HEK293 (cell line): ENCODE results near the gene TRAP1.
A peak's percentile ranks its signal among the peaks of the same experiment; 100 is the strongest.

Source experiments
- CTCF ChIA-PET: fragments of 350-600 bp; formaldehyde crosslinking; extraction: SDS; loops from one replicate; lab custom pipeline; 2021; ENCODE audit warnings: antibody characterized with exemption; lab: Yijun Ruan, JAX
- POLR2A ChIA-PET: fragments of 300-600 bp; formaldehyde crosslinking; extraction: SDS; loops from one replicate; lab custom pipeline; 2020; ENCODE audit warnings: antibody characterized with exemption, inconsistent platforms; lab: Yijun Ruan, JAX
- H3K27ac ChIP-seq: fragments of 200-500 bp; sonication (Bioruptor generic); 2 replicates; pipeline ENCODE4 v1.5.1; 2014; ENCODE audit warnings: low read depth, low read length, control low read depth, inconsistent platforms; ENCODE audit errors: extremely low read depth
- H3K36me3 ChIP-seq, 2 experiments: fragments of 200-500 bp in 1 of 2; sonication (Bioruptor generic) in 1 of 2; 1 replicate in 1 of 2; 2 replicates in 1 of 2; pipeline ENCODE4 v1.5.1; 2014 to 2017; ENCODE audit warnings: inconsistent platforms in 2 of 2, low read length in 2 of 2; ENCODE audit not compliant: control insufficient read depth in 2 of 2, insufficient read depth in 1 of 2
- H3K4me1 ChIP-seq: fragments of 200-500 bp; sonication (Bioruptor generic); 2 replicates; pipeline ENCODE4 v1.5.1; 2014; ENCODE audit warnings: mild to moderate bottlenecking, low read length, inconsistent platforms; ENCODE audit not compliant: control insufficient read depth, insufficient read depth
- H3K4me3 ChIP-seq: 2 replicates; pipeline ENCODE4 v1.5.1; 2011; ENCODE audit warnings: low read depth, mild to moderate bottlenecking, control low read depth, low read length, moderate library complexity
- H3K9me3 ChIP-seq: fragments of 200-500 bp; sonication (Bioruptor generic); 2 replicates; pipeline ENCODE4 v1.5.1; 2014; ENCODE audit warnings: low read depth, low read length, inconsistent platforms; ENCODE audit not compliant: control insufficient read depth, insufficient read depth
- GFI1B ChIP-seq: fragments of 450-650 bp; formaldehyde crosslinking; IDR thresholded peaks from 2 replicates; pipeline ENCODE4 v1.5.1; 2016; ENCODE audit warnings: missing biosample characterization, missing genetic modification characterization
- KLF1 ChIP-seq: fragments of 450-650 bp; formaldehyde crosslinking; IDR thresholded peaks from 2 replicates; pipeline ENCODE4 v1.5.1; 2016; ENCODE audit warnings: missing biosample characterization, missing genetic modification characterization
- KLF9 ChIP-seq: fragments of 450-650 bp; formaldehyde crosslinking; IDR thresholded peaks from 2 replicates; pipeline ENCODE4 v1.5.1; 2016; ENCODE audit warnings: missing biosample characterization, missing genetic modification characterization, low read depth
- ZBTB17 ChIP-seq: fragments of 450-650 bp; formaldehyde crosslinking; IDR thresholded peaks from 2 replicates; pipeline ENCODE4 v1.5.1; 2016; ENCODE audit warnings: missing biosample characterization, missing genetic modification characterization
- ZIC2 ChIP-seq: fragments of 450-650 bp; formaldehyde crosslinking; IDR thresholded peaks from 2 replicates; pipeline ENCODE4 v1.5.1; 2016; ENCODE audit warnings: missing biosample characterization, missing genetic modification characterization
- ZNF174 ChIP-seq: fragments of 450-650 bp; formaldehyde crosslinking; IDR thresholded peaks from 2 replicates; pipeline ENCODE4 v1.5.0; 2017; ENCODE audit warnings: missing biosample characterization, mild to moderate bottlenecking, missing genetic modification characterization
- ZNF202 ChIP-seq: fragments of 450-650 bp; formaldehyde crosslinking; IDR thresholded peaks from 2 replicates; pipeline ENCODE4 v1.5.1; 2016; ENCODE audit warnings: missing biosample characterization, missing genetic modification characterization, borderline replicate concordance
- ZNF600 ChIP-seq: fragments of 450-650 bp; formaldehyde crosslinking; IDR thresholded peaks from 2 replicates; pipeline ENCODE4 v1.5.1; 2016; ENCODE audit warnings: missing biosample characterization, missing genetic modification characterization
- ZNF785 ChIP-seq: fragments of 450-650 bp; formaldehyde crosslinking; IDR thresholded peaks from 2 replicates; pipeline ENCODE4 v1.5.1; 2016; ENCODE audit warnings: missing biosample characterization, missing genetic modification characterization
- TF ChIP-seq, protein P1 (sequence below): fragments of 450-650 bp; formaldehyde crosslinking; IDR thresholded peaks from 2 replicates; pipeline ENCODE4 v1.5.1; 2017; ENCODE audit warnings: missing biosample characterization, mild to moderate bottlenecking, missing genetic modification characterization, moderate library complexity
- TF ChIP-seq, protein P2 (sequence below): fragments of 450-650 bp; formaldehyde crosslinking; IDR thresholded peaks from 2 replicates; pipeline ENCODE4 v1.5.1; 2016; ENCODE audit warnings: missing biosample characterization, missing genetic modification characterization
- TF ChIP-seq, protein P3 (sequence below): fragments of 450-650 bp; formaldehyde crosslinking; IDR thresholded peaks from 2 replicates; pipeline ENCODE4 v1.5.1; 2016; ENCODE audit warnings: missing biosample characterization, missing genetic modification characterization
- TF ChIP-seq, protein P4 (sequence below): fragments of 450-650 bp; formaldehyde crosslinking; IDR thresholded peaks from 2 replicates; pipeline ENCODE4 v1.5.1; 2017; ENCODE audit warnings: missing biosample characterization, missing genetic modification characterization
- TF ChIP-seq, protein P5 (sequence below): fragments of 450-650 bp; formaldehyde crosslinking; IDR thresholded peaks from 2 replicates; pipeline ENCODE4 v1.5.1; 2016; ENCODE audit warnings: missing biosample characterization, missing genetic modification characterization
- TF ChIP-seq, protein P6 (sequence below): fragments of 450-650 bp; formaldehyde crosslinking; IDR thresholded peaks from 2 replicates; pipeline ENCODE4 v1.5.1; 2017; ENCODE audit warnings: missing biosample characterization, missing genetic modification characterization

Gene TRAP1

DNA sequence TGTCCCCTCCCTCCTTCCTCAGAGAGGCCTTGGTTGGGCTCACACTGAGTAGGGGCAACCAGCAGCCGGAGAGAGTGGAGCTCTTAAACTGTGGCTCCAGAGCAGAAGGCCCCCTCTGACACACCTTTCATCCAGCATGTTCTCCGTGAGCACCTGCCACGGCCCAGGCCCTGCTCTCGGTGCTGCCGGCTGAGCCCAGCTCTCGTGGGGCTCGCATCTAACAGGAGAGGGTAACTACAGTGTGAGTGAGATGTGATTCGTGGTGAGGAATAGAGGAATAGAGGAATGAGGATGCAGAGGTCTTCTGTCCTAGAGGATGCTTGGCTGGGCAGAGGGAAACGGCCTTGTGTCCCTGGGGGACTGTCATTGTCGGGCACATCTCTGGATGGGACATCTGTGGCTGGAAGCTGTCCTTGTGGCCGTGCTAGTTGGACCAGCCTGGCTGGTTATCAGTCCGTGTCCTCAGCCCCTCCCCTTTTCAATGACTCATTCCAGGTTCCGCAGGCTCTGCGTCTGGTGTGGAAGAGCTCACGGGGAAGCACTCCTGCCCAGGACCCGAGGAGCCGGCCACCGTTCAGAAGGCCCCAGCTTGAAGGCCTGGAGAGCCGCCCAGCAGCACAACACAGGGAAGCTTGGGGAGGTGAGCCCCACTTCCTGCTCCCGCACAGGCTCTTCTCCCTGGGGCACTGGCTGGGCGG is 74.8 kb downstream of the TRAP1 start:
- ChIA-PET CTCF (interaction anchor here (1.0 kb wide), 1 partner anchor 16 kb away, joined by 6 read pairs; no protein-coding TSS in a partner anchor), POLR2A (interaction anchor here (1.4 kb wide), 1 partner anchor 185 kb away, joined by 3 read pairs; no protein-coding TSS in a partner anchor)
- no peak overlapping the region for H3K4me3 ChIP-seq
- H3K36me3 ChIP-seq = peaks cover 0 to 10% of the 10 kb centered on the region in 2 experiments; a peak in 2 of 3 replicates
- no peaks in the 10 kb centered on the region for H3K9me3 ChIP-seq
- H3K27ac ChIP-seq = no peak overlapping the region
- TF ChIP-seq ZIC2 (tag by site-specific recombination) (peak; percentile 77), ZBTB17 (0 out of 2 replicates have a peak, but pooled peaks have one; percentile 26), ZNF174 (tag by site-specific recombination) (no peak), ZNF600 (tag by site-specific recombination) (peak; percentile 96), GFI1B (tag by site-specific recombination) (no peak), KLF9 (peak; percentile 26; the same call in 1 of the 2 replicates)
- TF ChIP-seq, protein P1, sequence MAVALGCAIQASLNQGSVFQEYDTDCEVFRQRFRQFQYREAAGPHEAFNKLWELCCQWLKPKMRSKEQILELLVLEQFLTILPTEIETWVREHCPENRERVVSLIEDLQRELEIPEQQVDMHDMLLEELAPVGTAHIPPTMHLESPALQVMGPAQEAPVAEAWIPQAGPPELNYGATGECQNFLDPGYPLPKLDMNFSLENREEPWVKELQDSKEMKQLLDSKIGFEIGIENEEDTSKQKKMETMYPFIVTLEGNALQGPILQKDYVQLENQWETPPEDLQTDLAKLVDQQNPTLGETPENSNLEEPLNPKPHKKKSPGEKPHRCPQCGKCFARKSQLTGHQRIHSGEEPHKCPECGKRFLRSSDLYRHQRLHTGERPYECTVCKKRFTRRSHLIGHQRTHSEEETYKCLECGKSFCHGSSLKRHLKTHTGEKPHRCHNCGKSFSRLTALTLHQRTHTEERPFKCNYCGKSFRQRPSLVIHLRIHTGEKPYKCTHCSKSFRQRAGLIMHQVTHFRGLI (tag by site-specific recombination) = peak; percentile 23; the same call in 1 of the 2 replicates
- TF ChIP-seq, protein P2, sequence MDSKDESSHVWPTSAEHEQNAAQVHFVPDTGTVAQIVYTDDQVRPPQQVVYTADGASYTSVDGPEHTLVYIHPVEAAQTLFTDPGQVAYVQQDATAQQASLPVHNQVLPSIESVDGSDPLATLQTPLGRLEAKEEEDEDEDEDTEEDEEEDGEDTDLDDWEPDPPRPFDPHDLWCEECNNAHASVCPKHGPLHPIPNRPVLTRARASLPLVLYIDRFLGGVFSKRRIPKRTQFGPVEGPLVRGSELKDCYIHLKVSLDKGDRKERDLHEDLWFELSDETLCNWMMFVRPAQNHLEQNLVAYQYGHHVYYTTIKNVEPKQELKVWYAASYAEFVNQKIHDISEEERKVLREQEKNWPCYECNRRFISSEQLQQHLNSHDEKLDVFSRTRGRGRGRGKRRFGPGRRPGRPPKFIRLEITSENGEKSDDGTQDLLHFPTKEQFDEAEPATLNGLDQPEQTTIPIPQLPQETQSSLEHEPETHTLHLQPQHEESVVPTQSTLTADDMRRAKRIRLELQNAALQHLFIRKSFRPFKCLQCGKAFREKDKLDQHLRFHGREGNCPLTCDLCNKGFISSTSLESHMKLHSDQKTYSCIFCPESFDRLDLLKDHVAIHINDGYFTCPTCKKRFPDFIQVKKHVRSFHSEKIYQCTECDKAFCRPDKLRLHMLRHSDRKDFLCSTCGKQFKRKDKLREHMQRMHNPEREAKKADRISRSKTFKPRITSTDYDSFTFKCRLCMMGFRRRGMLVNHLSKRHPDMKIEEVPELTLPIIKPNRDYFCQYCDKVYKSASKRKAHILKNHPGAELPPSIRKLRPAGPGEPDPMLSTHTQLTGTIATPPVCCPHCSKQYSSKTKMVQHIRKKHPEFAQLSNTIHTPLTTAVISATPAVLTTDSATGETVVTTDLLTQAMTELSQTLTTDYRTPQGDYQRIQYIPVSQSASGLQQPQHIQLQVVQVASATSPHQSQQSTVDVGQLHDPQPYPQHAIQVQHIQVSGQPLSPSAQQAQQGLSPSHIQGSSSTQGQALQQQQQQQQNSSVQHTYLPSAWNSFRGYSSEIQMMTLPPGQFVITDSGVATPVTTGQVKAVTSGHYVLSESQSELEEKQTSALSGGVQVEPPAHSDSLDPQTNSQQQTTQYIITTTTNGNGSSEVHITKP = peak; percentile 76
- H3K4me1 ChIP-seq = peaks cover 13% of the 10 kb centered on the region

DNA sequence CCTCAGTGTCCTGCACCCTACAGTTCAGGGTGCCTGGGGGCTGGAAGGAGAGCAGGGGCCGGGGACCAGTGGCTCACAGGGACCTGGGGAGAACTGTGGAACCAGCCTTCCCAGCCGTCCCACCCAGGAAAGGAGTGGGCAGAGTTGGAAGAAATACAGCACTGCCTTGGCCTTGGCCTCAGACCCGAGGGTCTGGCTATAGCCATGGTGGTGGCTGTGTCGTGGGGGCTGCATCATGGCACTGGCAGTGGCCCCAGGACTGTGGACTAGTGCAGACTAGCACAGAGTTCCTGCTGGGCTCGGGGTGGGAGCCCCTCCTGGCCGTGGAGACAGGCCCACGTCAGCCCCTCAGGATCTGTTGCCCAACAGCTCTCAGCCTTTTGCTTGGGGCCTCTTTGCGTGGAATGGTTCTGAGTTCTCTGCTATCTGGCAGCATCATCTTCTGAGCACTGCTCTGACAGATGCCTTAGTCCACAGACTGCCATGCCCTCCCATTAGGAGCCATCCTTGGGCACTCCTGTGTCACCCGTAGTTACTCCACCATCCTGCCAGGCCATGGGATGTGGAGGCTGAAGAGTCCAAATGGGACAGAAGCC is 75.4 kb downstream of the TRAP1 start:
- Histone ChIP-seq H3K27ac (no peak overlapping the region), H3K36me3 (peaks cover 0 to 10% of the 10 kb centered on the region in 2 experiments; a peak in 2 of 3 replicates), H3K4me1 (peaks cover 13% of the 10 kb centered on the region), H3K9me3 (no peaks in the 10 kb centered on the region), H3K4me3 (no peak overlapping the region)
- CTCF ChIA-PET = interaction anchor here (0.5 kb wide), 1 partner anchor 265 kb away, joined by 3 read pairs; no protein-coding TSS in a partner anchor
- POLR2A ChIA-PET = no interaction called here
- TF ChIP-seq, protein P3, sequence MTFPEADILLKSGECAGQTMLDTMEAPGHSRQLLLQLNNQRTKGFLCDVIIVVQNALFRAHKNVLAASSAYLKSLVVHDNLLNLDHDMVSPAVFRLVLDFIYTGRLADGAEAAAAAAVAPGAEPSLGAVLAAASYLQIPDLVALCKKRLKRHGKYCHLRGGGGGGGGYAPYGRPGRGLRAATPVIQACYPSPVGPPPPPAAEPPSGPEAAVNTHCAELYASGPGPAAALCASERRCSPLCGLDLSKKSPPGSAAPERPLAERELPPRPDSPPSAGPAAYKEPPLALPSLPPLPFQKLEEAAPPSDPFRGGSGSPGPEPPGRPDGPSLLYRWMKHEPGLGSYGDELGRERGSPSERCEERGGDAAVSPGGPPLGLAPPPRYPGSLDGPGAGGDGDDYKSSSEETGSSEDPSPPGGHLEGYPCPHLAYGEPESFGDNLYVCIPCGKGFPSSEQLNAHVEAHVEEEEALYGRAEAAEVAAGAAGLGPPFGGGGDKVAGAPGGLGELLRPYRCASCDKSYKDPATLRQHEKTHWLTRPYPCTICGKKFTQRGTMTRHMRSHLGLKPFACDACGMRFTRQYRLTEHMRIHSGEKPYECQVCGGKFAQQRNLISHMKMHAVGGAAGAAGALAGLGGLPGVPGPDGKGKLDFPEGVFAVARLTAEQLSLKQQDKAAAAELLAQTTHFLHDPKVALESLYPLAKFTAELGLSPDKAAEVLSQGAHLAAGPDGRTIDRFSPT = no peak
- TF ChIP-seq, protein P4, sequence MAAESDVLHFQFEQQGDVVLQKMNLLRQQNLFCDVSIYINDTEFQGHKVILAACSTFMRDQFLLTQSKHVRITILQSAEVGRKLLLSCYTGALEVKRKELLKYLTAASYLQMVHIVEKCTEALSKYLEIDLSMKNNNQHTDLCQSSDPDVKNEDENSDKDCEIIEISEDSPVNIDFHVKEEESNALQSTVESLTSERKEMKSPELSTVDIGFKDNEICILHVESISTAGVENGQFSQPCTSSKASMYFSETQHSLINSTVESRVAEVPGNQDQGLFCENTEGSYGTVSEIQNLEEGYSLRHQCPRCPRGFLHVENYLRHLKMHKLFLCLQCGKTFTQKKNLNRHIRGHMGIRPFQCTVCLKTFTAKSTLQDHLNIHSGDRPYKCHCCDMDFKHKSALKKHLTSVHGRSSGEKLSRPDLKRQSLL (tag by site-specific recombination) = no peak
- TF ChIP-seq ZNF202 (tag by site-specific recombination) (no peak), ZNF785 (tag by site-specific recombination) (no peak), KLF1 (tag by site-specific recombination) (0 out of 2 replicates have a peak, but pooled peaks have one; percentile 2)
- TF ChIP-seq, protein P5, sequence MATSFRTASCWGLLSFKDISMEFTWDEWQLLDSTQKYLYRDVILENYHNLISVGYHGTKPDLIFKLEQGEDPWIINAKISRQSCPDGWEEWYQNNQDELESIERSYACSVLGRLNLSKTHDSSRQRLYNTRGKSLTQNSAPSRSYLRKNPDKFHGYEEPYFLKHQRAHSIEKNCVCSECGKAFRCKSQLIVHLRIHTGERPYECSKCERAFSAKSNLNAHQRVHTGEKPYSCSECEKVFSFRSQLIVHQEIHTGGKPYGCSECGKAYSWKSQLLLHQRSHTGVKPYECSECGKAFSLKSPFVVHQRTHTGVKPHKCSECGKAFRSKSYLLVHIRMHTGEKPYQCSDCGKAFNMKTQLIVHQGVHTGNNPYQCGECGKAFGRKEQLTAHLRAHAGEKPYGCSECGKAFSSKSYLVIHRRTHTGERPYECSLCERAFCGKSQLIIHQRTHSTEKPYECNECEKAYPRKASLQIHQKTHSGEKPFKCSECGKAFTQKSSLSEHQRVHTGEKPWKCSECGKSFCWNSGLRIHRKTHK (tag by site-specific recombination) = no peak
- TF ChIP-seq, protein P6, sequence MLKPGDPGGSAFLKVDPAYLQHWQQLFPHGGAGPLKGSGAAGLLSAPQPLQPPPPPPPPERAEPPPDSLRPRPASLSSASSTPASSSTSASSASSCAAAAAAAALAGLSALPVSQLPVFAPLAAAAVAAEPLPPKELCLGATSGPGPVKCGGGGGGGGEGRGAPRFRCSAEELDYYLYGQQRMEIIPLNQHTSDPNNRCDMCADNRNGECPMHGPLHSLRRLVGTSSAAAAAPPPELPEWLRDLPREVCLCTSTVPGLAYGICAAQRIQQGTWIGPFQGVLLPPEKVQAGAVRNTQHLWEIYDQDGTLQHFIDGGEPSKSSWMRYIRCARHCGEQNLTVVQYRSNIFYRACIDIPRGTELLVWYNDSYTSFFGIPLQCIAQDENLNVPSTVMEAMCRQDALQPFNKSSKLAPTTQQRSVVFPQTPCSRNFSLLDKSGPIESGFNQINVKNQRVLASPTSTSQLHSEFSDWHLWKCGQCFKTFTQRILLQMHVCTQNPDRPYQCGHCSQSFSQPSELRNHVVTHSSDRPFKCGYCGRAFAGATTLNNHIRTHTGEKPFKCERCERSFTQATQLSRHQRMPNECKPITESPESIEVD (tag by site-specific recombination) = no peak
